IPS DF 4.7 (cell line): ENCODE measurements around the gene ZAP70.

Experiments used
- DNase-seq: peaks from one replicate; pipeline ENCODE4 v3.0.0-alpha.2; 2013; ENCODE audit warnings: low spot score; ENCODE audit errors: extremely low read depth

ZAP70 gene

DNA sequence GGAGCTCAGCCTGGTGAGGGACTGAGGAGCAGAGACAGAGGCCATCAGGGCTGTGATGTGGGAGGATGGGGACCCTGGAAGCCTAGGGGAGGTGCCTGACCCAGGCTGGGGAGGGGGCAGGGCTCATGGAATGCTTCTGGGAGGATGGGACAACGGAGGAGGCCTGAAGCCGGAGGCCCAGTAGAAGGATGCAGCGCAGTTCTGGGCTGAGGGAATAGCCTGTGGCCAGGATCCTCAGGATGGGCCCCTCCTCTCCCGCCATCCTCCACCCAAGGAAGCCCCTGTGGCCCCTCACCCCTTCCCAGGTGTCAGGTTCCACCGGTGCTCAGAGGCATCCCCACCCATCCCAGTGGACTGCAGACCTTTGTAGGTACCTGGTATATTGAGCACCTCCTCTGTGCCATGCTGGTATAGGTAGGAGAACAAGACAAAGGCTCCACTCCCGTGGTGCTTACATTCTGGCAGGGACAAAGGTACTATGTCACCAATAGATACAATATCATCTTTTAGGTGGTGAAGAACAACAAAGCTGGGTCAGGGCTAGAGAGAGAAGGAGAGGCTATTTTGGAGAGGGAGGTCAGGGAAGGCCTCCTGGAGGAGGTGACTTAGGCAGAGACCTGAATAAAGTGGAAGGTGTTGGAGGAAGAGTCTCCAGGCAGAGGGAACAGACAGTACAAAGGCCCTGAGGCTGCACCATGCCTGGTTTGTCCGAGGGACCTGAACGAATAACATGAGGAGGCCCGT is 2.7 kb downstream of the ZAP70 start:
- no peak for DNase-seq

- no peak for DNase-seq
These were observed 3.6 kb downstream of the ZAP70 start for GRCh38 chr2:97716695-97717612.

DNA sequence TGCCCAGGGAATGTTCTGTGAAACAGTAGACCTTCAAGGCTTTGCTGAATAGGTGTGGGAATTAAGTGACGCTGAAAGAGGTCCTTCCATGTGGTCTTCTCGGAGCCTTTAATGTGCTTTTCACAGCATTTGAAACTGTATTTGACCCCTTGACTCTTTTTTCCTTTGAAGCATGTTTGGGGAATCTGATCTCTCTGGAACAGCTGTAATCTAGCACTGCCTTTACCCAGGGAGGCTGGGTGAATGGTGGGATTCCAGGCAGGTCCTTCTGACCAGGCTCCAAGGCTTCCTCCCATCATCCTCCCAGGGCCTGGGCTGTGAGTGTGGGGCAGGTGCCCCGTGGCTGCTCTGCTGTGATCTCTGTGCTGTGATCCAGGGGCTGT is 4.2 kb downstream of the ZAP70 start:
- no peak for DNase-seq

- no peak for DNase-seq
These were observed 4.9 kb downstream of the ZAP70 start for GRCh38 chr2:97718051-97718882.

DNA sequence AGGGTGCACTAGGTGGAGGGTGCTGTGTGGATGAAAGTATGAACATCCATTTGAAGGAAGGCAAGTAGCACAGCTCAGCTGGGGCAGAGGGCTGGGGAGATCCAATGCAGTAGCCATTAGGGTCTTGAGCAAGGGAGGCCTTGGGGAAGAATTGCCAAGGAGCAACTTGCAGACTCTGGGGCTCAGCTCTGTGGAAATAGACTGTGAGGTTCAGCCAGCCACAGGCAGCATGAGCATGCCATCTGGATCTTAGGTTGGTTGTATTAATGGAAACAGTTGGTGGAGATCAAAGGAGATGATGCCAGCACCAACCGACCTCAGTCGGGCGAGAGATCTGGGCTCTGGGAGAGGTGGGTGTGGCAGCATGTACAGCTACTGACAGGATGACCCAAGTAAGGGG is 5.6 kb downstream of the ZAP70 start:
- no peak for DNase-seq

GRCh38 chr2:97719362-97720155 is 6.2 kb downstream of the ZAP70 start:
- no peak for DNase-seq

GRCh38 chr2:97720746-97721145 is 7.4 kb downstream of the ZAP70 start:
- peak; percentile 14 for DNase-seq

DNA sequence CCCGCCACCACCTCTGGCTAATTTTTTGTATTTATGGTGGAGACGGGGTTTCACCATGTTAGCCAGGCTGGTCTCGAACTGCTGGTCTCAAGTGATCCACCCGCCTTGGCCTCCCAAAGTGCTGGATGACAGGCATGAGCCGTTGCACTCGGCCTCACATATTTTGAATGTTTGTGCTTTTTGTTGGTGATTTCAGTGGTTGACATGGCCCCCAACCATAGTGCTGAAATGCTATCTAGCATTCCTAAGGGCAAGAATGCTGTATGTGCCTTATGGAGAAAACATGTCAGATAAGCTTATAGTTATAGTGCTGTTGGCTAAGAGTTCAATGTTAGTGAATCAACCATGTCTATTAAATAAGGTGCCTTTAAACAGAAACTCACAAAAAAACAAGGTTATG is 8.9 kb downstream of the ZAP70 start:
- no peak for DNase-seq

- no peak for DNase-seq
These were observed 10.0 kb downstream of the ZAP70 start for GRCh38 chr2:97723156-97724072.

DNA sequence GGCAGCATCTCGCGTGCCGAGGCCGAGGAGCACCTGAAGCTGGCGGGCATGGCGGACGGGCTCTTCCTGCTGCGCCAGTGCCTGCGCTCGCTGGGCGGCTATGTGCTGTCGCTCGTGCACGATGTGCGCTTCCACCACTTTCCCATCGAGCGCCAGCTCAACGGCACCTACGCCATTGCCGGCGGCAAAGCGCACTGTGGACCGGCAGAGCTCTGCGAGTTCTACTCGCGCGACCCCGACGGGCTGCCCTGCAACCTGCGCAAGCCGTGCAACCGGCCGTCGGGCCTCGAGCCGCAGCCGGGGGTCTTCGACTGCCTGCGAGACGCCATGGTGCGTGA is 10.7 kb downstream of the ZAP70 start:
- no peak for DNase-seq

- DNase-seq: no peak
These were observed 11.1 kb downstream of the ZAP70 start for GRCh38 chr2:97724501-97724900.

GRCh38 chr2:97724946-97725688 is 11.7 kb downstream of the ZAP70 start:
- no peak for DNase-seq

DNA sequence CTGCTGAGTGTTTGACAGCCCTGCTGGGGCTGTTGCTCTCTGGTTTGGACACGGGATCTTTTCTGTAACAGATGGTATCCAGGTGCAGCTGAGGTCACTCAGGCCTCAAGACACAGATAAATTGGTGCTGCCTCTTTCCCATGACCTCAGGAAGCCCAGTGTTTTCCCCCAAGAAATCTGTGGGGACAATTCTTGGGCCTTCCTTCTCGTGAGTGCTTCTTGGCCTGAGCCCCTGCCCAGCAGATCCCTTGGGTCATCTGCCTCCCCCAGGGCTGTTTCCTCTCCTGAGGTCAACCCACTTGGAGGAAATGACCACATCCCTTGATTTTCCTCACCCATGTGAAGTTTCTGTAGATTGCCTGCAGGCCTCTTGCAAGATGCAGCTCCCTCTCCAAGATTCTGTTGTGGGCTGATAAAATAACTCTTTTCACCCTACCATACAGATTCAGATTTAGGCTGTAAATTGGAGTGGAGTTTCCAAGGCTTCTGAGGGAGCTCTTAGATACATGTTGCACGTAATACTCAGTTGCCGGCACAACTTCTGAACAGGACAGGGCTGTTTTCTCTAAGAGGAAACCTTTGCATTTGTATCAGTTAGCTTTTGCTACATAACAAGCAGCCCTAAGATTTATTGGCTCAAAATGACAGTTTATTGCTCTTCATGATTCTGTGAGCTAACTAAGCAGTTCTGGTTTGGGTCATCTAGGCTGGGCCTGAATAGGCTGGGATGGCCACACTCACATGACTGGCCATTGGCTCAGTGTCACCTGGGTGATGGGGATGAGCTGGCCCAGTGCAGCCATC is 13.1 kb downstream of the ZAP70 start:
- DNase-seq: no peak

DNA sequence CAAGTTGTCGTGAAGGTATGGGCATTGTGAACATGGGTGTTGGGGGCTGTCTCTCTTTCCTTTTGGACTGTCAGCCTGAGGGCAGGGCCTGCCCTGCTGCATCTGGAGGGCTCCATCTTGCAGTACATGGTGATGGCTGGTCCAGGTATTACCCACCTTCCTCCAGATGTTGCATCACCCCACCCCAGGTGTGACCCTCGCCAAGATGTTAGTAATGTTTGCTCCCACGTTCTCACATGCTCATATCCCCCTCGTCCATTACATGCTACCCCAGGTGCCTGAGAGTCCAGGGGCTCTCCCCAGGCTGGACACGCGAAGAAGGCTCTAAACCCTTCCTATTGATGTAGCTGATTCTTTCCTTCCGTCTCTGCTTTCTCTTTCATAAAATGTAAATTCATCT is 13.9 kb downstream of the ZAP70 start:
- DNase-seq: no peak

- no peak for DNase-seq
These were observed 14.8 kb downstream of the ZAP70 start for GRCh38 chr2:97728091-97728731.

GRCh38 chr2:97730245-97730644 is 16.9 kb downstream of the ZAP70 start:
- no peak for DNase-seq

DNA sequence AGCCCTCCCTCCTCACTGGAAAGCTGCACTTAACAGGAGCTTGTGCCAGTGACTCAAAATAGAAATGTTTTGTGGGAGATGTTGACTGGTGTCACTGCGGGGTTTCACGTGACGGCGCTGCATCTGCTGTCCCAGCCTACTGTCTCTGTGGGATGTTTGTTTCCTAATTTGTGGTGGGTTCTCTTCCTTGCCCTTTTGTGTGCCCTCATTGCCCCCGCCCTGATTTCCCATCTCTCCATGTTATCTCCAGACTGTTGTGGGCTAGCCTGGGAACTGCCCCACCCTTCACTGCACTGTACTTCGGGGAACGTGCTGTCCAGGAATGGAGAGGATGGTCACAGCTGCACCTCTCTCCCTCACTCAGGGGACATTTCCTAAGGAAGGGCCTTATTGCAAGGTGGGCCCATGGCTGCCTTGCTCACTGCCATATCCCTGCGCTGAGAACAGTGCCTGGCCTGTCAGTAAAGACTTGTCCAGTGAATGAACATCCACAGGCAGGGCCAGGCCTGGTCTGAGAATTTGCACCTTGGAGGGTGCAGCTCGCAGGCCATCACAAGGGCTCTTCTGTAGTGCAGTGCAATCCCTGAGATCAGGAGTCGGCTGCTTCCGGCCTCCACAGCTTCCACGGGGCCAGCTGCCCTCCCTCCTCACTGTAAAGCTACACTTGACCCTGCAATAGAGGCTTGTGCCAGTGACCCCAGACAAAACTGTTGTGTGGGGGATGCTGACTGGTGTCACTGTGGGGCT is 18.1 kb downstream of the ZAP70 start:
- no peak for DNase-seq
